ENCODE measurements around the gene SLF2. TPM values are rescaled to one million over a fixed set of nuclear protein-coding genes. Genes with fewer than 3 reads are reported as not detected.

SLF2 gene
- total RNA-seq, 1 experiment from 2014 or later, result 23.1 TPM

GRCh38 chr10:100962351-100963080 is 49.8 kb downstream of the SLF2 start:
- Histone ChIP-seq H3K18ac (ENCODE audit: insufficient read length, low read depth, low read length) (no peak overlapping the region), H3K23ac (ENCODE audit: insufficient read length, low read depth, low read length) (no peak overlapping the region), H3K56ac (ENCODE audit: insufficient read length, low read depth, low read length) (no peak overlapping the region), H3K4ac (ENCODE audit: low read depth, low read length) (no peak overlapping the region), H3K9ac (ENCODE audit: extremely low read depth, insufficient read length, low read length) (no peak overlapping the region), H3K27me3 (ENCODE audit: insufficient read depth, low read length) (no peaks in the 10 kb centered on the region), H2AFZ (ENCODE audit: low read length) (no peak overlapping the region), H3K27ac (ENCODE audit: insufficient read length, low read depth, low read length) (no peak overlapping the region), H2BK120ac (ENCODE audit: low read depth, low read length, poor library complexity, severe bottlenecking) (no peak overlapping the region), H2BK5ac (ENCODE audit: insufficient read length, low read length) (no peak overlapping the region), H2BK20ac (ENCODE audit: low read depth, low read length, poor library complexity, severe bottlenecking) (no peak overlapping the region), H3T11ph (ENCODE audit: low read length) (no peak overlapping the region), H4K91ac (ENCODE audit: insufficient read length, low read depth, low read length) (no peak overlapping the region), H4K8ac (replicated peaks; ENCODE audit: insufficient read length, low read depth, low read length) (no peak overlapping the region), H3K9me3 (ENCODE audit: control insufficient read depth, low read depth, low read length) (no peaks in the 10 kb centered on the region), H2BK12ac (ENCODE audit: insufficient read length, low read depth, low read length) (no peak overlapping the region), H3K79me1 (ENCODE audit: insufficient read depth, low read depth, low read length, poor library complexity, severe bottlenecking) (no peaks in the 10 kb centered on the region), H3K4me2 (ENCODE audit: insufficient read depth, insufficient read length, low read length) (no peak overlapping the region), H4K20me1 (ENCODE audit: control insufficient read depth, insufficient read depth, insufficient read length) (no peaks in the 10 kb centered on the region), H3K79me2 (ENCODE audit: insufficient read depth, low read length) (no peaks in the 10 kb centered on the region), H3K14ac (ENCODE audit: insufficient read depth, low read length) (no peak overlapping the region), H2AK5ac (ENCODE audit: insufficient read length, low read length) (no peak overlapping the region), H2BK15ac (ENCODE audit: low read depth, low read length) (no peak overlapping the region), H3K4me1 (ENCODE audit: insufficient read depth, low read length) (no peaks in the 10 kb centered on the region), H4K5ac (ENCODE audit: insufficient read length, low read depth, low read length) (no peak overlapping the region), H3K23me2 (ENCODE audit: insufficient read length, low read depth, low read length, poor library complexity, severe bottlenecking) (no peaks in the 10 kb centered on the region)
- no peak for DNase-seq
- Mint-ChIP-seq H3K36me3 (ENCODE audit: insufficient read depth in 1 of 3, low read depth in 3 of 3) (peaks cover 0 to 28% (median 24%) of the 10 kb centered on the region in 3 experiments; a peak in 5 of 7 replicates), H3K4me3 (no peak overlapping the region), H3K27me3 (ENCODE audit: low read depth) (no peaks in the 10 kb centered on the region), H3K9me3 (no peaks in the 10 kb centered on the region), H3K4me1 (no peaks in the 10 kb centered on the region), H3K27ac (peak overlapping the region in 1 of 3 experiments; percentile 39; a peak in 2 of 7 replicates)
- no CpG with 5 or more reads among the region's 4 CpGs for WGBS (ENCODE audit: extremely low coverage, insufficient read length, low lambda C conversion rate)
- TF ChIP-seq, protein P1, sequence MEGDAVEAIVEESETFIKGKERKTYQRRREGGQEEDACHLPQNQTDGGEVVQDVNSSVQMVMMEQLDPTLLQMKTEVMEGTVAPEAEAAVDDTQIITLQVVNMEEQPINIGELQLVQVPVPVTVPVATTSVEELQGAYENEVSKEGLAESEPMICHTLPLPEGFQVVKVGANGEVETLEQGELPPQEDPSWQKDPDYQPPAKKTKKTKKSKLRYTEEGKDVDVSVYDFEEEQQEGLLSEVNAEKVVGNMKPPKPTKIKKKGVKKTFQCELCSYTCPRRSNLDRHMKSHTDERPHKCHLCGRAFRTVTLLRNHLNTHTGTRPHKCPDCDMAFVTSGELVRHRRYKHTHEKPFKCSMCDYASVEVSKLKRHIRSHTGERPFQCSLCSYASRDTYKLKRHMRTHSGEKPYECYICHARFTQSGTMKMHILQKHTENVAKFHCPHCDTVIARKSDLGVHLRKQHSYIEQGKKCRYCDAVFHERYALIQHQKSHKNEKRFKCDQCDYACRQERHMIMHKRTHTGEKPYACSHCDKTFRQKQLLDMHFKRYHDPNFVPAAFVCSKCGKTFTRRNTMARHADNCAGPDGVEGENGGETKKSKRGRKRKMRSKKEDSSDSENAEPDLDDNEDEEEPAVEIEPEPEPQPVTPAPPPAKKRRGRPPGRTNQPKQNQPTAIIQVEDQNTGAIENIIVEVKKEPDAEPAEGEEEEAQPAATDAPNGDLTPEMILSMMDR (conservative IDR thresholded peaks at IDR 0.05), result no peak

All from H9 (cell line).